NCI-H128 (cell line): ENCODE results near the gene EBF4.
"Not testable (repeated sequence)": the region's sequence is repeated elsewhere in the genome, so short reads cannot be mapped to it uniquely, and the experiment has no call there.

ENCODE experiments used
- DNase-seq: peaks from one replicate; lab custom pipeline; 2025; ENCODE audit not compliant: unreplicated experiment; lab: John Stamatoyannopoulos, UW

Gene EBF4

DNA sequence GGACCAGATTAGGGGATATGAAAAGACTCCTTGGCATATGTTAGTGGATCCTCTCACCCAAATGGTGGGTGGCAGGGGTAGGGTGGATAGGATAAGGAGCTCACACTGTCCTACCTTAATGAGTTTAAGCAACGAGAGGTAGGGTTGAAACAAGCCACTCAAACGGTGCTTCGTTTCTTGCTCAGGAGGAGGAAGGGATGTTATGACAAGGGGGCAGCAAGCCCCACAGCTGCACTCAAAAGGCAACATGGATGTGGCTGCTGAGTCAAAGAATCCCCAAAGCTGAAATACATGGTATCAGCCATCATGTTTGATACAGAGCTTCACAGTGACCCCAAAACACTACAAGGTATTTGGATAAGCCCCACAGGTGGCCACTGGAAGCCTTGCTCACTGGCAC is 20.1 kb upstream of the EBF4 start:
- no peak for DNase-seq

DNA sequence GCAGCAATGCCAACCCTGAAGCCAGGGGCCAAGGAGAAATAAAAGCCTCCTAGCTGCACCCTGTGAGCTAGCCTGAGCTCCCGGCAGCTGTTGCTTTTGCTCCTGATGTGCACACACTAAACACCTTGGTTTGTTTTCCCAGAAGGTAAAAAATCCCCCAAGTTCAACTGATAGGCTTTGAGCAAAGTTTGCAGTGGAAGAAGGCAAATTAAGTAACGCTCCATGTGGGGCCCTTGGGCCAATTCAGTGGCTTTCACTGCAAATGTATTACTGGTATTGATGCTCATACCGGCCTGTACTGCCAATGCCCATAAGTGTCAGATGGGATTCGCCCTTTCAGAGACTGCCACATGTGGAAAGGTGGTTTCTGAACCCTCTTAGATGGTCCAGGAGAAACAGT is 19.1 kb upstream of the EBF4 start:
- no peak for DNase-seq

- DNase-seq = no peak
Measured at GRCh38 chr20:2680046-2680445, 12.5 kb upstream of the EBF4 start.

DNA sequence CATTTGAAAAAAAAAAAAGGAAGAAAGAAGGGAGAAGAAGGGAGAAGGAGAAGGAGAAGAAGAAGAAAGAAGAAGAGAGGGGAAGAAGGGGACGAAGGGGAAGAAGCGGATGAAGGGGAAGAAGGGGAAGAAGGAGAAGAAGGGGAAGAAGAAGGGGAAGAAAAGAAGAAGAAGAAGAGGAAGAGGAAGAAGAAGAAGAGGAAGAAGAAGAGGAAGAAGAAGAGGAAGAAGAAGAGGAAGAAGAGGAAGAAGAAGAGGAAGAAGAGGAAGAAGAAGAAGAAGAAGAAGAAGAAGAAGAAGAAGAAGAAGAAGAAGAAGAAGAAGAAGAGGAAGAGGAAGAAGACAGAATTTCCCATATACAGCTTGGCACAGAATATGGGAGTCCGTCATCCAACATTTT is 10.5 kb upstream of the EBF4 start:
- DNase-seq = not testable (repeated sequence)

DNA sequence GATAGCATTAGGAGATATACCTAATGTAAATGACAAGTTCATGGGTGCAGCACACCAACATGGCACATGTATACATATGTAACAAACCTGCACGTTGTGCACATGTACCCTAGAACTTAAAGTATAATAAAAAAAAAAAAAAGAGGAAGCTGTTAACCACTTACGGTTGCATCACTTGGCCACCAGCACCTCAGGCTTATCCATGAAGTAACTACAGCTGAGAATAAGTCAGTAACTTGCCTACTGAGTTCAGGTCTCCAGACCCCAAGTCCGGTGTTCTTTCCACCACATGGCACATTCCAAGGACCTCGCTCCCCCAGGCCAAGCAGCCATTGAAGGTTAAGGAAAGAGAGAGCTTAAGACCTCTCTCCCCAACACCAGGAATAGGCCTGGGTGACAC is 7.8 kb upstream of the EBF4 start:
- not testable (repeated sequence) for DNase-seq

- no peak for DNase-seq
Measured at GRCh38 chr20:2687514-2687913, 5.1 kb upstream of the EBF4 start.

DNA sequence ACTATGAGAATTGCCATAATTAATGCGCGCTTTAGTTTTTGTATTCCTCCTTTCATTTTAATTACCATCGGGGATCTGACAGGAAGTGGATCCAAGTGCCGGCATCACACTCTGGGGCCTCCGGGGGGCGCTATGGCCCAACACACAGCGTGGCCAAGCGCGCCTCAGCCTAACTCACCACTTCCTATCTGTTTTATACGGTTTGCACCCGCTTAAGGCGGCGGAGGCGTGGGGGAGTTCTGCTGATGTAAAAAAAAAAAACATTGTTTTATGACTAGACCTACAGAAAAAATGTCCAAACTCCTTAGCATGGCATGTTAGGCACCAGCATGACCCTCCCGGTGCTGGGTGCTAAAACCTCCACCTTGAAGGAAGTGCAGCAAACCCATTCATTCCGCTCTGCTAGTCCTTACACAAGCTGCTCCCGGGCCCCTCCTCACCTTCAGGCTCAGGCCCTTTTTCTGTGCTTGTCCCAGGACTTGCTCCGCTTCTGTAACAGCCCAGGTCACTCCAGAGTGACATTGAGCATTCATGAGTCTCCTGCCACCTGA is 4.5 kb upstream of the EBF4 start:
- no peak for DNase-seq

DNA sequence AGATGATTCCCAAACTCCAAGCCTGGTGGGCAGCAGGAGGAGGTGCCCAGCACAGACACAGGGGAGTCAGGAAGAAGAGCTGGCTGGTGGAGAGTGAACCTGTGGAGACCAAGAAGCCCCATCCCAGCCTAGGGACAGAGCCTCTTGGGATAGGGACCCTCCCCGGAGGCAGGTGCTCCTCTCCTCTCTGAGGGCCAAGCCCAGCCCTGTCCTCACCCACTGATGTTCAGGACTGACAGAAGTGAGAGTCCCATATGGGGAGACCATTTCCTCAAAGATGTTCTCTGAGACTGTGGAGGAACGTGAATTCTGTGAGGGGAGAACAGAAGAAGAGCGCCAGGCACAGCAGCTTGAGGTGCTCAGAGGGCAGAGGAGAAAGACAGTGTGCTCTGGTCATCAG is 2.4 kb upstream of the EBF4 start:
- no peak for DNase-seq

GRCh38 chr20:2690718-2691117 is 1.9 kb upstream of the EBF4 start:
- no peak for DNase-seq

GRCh38 chr20:2691127-2691526 is 1.5 kb upstream of the EBF4 start:
- no peak for DNase-seq

DNA sequence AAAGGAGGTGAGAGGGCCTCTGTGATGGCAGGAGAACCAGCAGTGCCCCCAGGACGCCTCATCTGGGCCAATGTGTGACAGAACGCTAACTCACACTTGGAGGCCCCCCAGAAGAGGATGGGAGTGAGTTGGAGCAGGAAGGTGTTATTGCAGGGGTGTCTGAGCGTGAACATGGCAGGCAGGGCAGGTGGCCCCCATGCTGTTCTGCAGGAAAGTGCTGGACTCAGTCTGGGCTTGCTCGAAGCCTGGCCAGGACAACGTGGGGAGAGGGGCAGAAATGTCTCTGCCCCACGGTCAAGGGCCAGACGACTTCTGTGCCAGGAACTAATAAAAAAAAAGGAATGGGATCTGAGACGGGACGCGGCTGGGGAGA is 931 bp upstream of the EBF4 start:
- no peak for DNase-seq

GRCh38 chr20:2692886-2693285 is 306 bp downstream of the EBF4 start:
- no peak for DNase-seq

- DNase-seq = no peak
Measured at GRCh38 chr20:2693286-2694007, 867 bp downstream of the EBF4 start.

DNA sequence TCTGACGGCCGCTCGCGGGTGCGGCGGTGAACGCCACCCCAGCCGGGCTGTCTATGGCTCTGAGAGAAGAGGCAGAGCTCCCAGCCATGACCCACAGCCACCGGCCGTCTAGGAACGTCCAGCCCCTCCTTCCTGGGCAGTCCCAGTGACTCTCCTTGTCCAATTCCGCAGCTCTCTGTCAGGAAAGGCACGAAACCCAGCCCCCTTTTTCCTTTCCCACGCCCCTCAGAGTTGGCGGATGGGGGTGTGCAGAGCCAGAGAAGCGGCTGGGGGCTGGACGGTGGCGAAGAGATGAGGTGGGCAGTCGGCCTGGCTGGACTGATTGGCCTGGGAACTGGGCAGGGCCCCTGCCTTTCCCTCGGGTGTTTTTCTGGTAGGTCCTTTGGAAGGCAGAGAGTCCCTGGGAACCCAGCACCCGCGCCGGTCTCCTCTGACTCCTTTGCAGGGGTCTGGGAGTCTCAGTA is 1.5 kb downstream of the EBF4 start:
- DNase-seq = no peak

DNA sequence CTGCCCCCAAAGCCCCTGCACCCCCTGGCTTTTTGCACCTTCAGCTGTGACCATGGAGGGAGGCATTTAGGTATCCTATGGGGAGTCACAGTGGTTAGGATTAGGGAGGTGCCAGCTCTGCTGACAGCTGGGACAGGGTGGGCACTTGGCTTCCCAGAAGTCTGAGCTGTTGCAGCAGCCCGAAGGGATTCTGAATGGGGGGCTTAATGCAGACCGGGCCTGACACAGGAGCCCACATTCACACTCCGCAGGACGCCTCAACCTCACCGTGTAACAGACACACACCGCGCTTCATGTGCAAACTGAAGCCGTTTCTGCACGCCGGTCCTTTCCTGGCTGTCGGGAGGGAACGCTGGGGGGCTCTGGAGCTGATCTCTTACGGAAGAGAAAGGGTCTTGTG is 1.9 kb downstream of the EBF4 start:
- DNase-seq = no peak

GRCh38 chr20:2695206-2695983 is 2.8 kb downstream of the EBF4 start:
- DNase-seq = no peak

DNA sequence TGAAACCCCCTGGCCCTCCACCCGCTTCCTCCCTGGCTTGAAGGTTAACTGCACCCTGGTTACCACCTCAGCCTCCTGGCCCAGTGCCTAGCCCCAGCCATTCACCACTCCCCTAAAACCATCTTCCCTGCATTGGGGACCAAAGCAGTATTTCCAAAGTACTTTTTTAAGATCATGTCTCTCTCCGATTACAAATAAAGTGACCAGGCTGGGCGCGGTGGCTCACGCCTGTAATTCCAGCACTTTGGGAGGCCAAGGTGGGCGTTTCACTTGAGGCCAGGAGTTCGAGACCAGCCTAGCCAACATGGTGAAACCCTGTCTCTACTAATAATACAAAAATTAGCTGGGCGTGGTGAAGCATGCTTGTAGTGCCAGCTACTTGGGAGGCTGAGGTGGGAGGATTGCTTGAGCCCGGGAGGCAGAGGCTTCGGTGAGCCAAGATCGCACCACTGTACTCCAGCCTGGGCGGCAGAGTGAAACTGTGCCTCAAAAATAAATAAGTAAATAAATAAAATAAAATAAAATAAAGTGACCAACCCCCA is 3.5 kb downstream of the EBF4 start:
- not testable (repeated sequence) for DNase-seq

- DNase-seq = no peak
Measured at GRCh38 chr20:2696646-2697045, 4.1 kb downstream of the EBF4 start.

DNA sequence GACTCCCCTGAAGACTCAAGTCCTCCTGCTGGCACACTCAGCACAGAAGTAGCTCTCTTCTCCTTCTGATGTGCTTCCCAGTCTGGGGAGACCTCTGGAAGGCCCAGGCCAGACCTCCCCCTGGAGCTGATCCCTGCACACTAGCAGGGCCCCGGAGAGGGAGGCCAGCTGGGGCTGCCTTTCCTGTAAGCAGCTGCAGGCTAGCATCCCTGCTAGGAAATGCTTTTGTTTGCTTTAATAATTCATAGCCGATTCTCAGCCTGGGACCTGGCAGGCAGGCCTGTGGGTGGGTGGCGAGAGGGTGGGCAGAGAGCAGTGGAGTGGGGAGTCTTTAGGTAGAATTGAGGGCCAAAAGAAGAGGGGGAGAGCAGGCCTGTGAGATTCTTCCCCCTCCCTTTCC is 5.2 kb downstream of the EBF4 start:
- DNase-seq = no peak

- DNase-seq = no peak
Measured at GRCh38 chr20:2698186-2698817, 5.7 kb downstream of the EBF4 start.

- no peak for DNase-seq
Measured at GRCh38 chr20:2698912-2699311, 6.3 kb downstream of the EBF4 start.
